Hematopoietic multipotent progenitor cell treated with erythropoietin and hydrocortisone succinate and interleukin-3 and kit ligand, for 17 days (in vitro differentiated cells): Measurements from ENCODE around the gene CDC14A.

Experiments
- DNase-seq: peaks from one replicate; pipeline ENCODE4 v3.0.0-alpha.2; 2015; ENCODE audit warnings: low spot score

Gene CDC14A

GRCh38 chr1:100494393-100495084 lies 142.2 kb downstream of the CDC14A start:
- no peak for DNase-seq

- no peak for DNase-seq
These were observed 144.6 kb downstream of the CDC14A start for GRCh38 chr1:100496896-100497295.

GRCh38 chr1:100497796-100498195 lies 145.5 kb downstream of the CDC14A start:
- DNase-seq, result no peak

GRCh38 chr1:100499194-100499811 lies 147.0 kb downstream of the CDC14A start:
- DNase-seq, result no peak

- DNase-seq, result no peak
These were observed 149.9 kb downstream of the CDC14A start for GRCh38 chr1:100502052-100502792.

DNA sequence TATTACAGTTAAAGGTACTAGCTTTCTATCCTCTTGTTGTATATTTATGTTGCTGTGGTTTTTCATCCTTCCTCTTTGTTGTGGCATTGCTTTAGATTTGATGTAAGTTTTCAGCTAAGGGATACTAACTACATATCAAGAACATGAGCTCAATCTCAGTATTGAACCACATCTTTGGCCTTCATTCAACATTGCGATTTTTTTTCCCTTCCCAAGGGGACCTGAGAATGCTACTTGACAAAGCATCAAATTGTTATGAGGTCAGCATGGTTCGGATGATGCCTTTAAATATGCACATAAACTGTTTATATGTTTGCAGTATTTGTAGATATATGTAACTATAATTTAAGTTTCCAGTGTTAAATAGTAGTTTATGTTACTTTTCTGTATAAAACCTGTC lies 153.9 kb downstream of the CDC14A start:
- no peak for DNase-seq

DNA sequence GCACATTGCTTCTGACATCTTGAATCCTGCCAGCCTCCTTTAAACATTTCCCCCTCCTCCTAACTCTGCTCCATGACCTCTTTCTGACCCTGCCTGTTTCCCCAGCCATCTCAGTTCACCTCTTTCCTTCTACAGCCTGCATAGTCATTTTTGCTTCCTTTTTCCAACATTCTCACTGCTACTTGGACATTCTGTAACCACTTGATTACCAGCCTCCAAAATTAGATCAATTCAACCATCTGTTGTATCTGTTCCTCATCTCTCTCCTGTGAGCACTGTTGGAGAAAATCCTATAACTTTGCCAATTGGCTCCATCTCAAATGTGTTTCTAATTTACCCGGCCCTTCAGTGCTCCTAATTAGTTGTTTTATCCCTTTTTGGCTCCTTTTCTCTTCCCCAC lies 158.1 kb downstream of the CDC14A start:
- DNase-seq, result no peak

DNA sequence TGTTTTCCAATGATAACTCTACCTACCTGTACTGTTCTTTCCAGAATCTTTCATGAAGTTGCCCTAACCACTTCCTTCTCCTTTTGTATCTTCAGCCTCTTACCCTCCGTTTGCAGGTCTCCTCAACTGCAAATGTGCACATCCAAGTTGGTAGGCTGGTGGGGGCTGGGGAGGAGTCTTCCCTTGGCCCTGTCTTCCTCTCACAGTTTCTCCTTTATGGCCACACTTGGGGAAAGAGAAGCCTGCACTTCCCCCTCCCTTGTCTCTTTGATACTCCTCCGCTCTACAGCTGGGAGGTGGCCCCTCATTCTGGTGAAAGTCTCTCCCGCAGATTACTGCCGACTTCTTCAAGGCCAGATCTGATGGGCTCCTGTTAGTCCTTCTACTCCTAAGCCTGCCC lies 158.8 kb downstream of the CDC14A start:
- DNase-seq, result no peak

DNA sequence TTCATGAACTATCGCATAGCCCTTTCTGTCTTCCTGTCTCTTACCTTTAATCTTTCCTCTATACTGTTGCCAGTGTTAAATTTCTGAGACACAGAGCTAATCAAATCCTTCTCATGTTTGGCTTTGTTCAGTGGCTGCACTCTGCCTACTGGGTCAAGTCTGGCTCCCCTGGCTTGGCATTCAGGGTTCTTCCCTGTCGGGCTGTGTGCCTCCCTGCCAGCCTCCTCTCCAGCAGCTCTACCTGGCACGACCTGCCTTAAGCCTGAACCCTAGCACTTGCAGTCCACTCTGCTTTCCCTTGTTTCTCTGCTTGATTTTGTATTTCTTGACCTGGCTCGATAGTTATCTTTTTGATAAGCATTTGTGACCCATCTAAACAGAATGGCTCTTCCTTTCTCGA lies 159.5 kb downstream of the CDC14A start:
- no peak for DNase-seq

- DNase-seq, result no peak
These were observed 160.6 kb downstream of the CDC14A start for GRCh38 chr1:100512803-100513352.

DNA sequence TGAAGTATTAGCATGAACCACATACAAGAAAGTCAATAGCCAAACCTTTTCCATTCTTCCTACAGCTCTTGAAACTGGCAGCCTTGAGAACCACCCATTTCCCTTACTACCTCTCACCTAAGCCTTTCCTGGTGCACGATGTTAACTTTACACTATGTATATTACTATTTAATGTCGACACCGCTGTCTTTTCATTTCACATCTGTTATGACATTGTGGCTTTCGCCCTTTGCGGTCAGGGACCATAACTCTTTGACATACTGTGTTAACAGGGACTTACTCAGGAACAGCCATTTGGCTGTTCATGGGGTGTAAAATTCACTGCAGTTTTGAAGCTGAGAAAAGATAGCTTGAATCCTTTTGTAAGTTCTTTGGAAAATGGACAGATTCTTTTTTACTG lies 164.6 kb downstream of the CDC14A start:
- DNase-seq, result no peak

- no peak for DNase-seq
These were observed 165.2 kb downstream of the CDC14A start for GRCh38 chr1:100517515-100517914.

DNA sequence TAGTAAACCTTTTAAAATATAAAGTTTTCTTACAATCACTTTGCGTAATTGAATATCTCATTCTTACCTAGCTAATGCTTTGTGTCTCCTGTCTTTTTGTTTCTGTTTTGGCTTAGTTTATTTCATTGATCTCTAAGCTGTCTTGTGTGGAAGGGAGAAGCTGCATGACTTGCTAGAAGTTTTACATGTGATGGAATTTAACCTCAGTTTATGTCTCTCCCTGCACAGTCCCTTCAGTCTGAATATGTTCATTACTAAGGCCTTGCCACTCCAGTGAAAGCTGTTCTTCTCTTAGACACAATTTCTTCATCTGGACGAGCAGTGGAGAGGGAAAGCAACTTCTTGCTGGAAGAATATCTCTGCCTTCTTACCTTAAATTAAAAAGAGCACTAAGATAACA lies 165.7 kb downstream of the CDC14A start:
- DNase-seq, result no peak

- no peak for DNase-seq
These were observed 170.8 kb downstream of the CDC14A start for GRCh38 chr1:100523038-100523652.

GRCh38 chr1:100524355-100524754 lies 172.0 kb downstream of the CDC14A start:
- DNase-seq, result no peak

DNA sequence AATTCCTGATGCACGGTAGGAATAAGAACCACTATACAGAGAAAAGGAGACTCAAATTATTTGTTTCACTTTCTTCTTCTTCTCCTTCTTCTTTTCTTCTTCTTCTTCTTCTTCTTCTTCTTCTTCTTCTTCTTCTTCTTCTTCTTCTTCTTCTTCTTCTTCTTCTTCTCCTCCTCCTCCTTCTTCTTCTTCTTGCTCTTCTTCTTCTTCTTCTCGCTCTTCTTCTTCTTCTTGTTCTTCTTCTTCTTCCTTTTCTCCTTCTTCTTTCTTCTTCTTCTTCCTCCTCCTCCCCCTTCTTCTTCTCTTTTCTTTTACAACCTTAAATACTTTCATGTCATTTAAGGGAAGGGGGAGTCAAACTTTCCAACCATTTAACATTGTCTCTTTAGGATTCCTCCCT lies 174.6 kb downstream of the CDC14A start:
- no peak for DNase-seq

GRCh38 chr1:100528871-100529270 lies 176.6 kb downstream of the CDC14A start:
- DNase-seq, result no peak

DNA sequence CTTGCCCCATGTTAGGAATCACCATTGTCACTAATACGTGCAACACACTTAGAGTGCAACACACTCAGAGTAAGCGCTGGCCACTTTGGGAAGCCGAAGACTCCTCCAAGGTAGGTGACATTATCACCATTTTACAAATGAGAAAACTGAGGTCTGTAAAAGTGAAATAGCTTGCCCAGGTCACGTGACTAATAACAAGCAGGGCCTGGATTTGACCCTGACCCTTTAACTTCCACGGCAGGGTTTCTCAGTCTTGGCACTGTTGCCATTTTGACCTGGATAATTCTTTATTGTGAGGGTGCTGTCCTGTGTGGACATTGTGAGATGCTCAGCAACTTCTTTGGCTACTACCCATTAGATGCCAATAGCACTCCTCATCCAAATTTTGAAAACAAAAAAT lies 177.8 kb downstream of the CDC14A start:
- no peak for DNase-seq

DNA sequence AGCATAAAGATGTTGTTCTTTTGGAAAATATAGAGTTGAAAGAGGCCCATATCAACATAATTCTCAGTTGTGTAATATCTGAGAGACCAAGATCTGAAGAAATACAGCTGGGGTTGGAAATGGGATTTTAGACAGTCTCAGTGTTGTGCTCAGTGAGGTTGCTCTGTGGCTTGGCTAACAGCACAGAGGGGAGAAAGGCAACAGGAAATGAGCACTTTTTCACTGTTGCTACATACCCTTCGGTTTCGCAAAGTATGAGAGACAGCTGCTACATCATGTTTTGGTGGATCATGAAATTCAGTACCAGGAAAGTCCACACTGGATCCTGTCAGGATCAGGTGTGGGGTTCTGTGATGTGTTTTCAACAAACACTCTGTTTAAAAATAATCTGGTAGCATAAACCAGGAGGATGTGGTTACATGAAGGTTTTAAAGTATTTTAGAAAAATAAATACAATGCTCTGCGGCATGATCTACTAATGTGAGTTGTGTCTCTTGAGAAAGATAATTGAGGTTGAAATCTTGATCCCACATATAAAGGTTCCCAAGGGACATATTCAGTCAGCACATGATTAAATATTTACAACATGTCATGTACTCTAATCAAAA lies 178.7 kb downstream of the CDC14A start:
- DNase-seq, result no peak

GRCh38 chr1:100532645-100533044 lies 180.3 kb downstream of the CDC14A start:
- DNase-seq, result no peak

GRCh38 chr1:100535264-100535663 lies 183.0 kb downstream of the CDC14A start:
- no peak for DNase-seq

GRCh38 chr1:100536031-100536430 lies 183.7 kb downstream of the CDC14A start:
- no peak for DNase-seq
